ENCODE results near the gene MTHFD1. TPM values are rescaled to one million over a fixed set of nuclear protein-coding genes. Genes with fewer than 3 reads are reported as not detected.
A peak's percentile ranks its signal among the peaks of the same experiment; 100 is the strongest.

MTHFD1 gene
- total and polyA plus RNA-seq, 9 of the 15 experiments (the other 6 are each of a cell fraction or from before 2014, with no cell fraction given) = 66.7 to 158 (median 90.9) TPM

- no peaks in the 10 kb centered on the region for H3K9me1 ChIP-seq (ENCODE audit: control insufficient read depth, insufficient read depth, low read length)
- peaks cover 8% of the 10 kb centered on the region for H3K79me2 ChIP-seq (ENCODE audit: control insufficient read depth, insufficient read depth, low read length)
- WGBS (ENCODE audit: insufficient coverage, low coverage, missing lambda C conversion rate) = under 1% methylated on average over 22 of the region's 49 CpGs
- peak overlapping the region; percentile 89 for H3K4me2 ChIP-seq (ENCODE audit: insufficient read depth, low read length)
- peak overlapping the region; percentile 83 for H3K27ac ChIP-seq (ENCODE audit: extremely low read depth, low read depth, low read length)
- H4K20me1 ChIP-seq (replicated peaks; ENCODE audit: control insufficient read depth, insufficient read depth, low read length) = no peaks in the 10 kb centered on the region
- FAIRE-seq = peak; percentile 97
- in situ Hi-C loops (cut with MboI) = no loop called here
- peak overlapping the region; percentile 45 to 86 for H3K9ac ChIP-seq (ENCODE audit: insufficient read depth in 1 of 2, low read depth in 2 of 2, low read length in 2 of 2)
- POLR2A ChIA-PET = interaction anchor here (0.5 to 1.2 kb wide), 6 partner anchors 8 to 726 kb away, joined by 3 read pairs; no protein-coding TSS in a partner anchor
- intact Hi-C loops (cut with micrococcal nuclease) = loop anchor here (2.0 kb wide), 1 partner anchor 48 kb away; no protein-coding TSS in a partner anchor
- DNase-seq (ENCODE audit: extremely low read depth in 1 of 4, low spot score in 3 of 4) = peak; percentile 94 to 96 (median 94)
- peak; percentile 90 for ATAC-seq
- peaks cover 3 to 6% of the 10 kb centered on the region in 2 experiments; a peak in 3 of 5 replicates for H3K4me1 ChIP-seq (replicated peaks in 1 of 2; ENCODE audit: control insufficient read depth in 2 of 2, insufficient read depth in 2 of 2, low read length in 2 of 2)
- H3K36me3 ChIP-seq (ENCODE audit: control insufficient read depth, insufficient read depth, low read length) = no peaks in the 10 kb centered on the region
- peaks cover 5% of the 10 kb centered on the region for H3K9me3 ChIP-seq (replicated peaks; ENCODE audit: control insufficient read depth, insufficient read depth, low read depth, low read length)
- H2AFZ ChIP-seq (ENCODE audit: low read depth, low read length) = peak overlapping the region; percentile 97
- peak overlapping the region; percentile 63 for H3K4me3 ChIP-seq
- no peaks in the 10 kb centered on the region for H3K27me3 ChIP-seq (ENCODE audit: control insufficient read depth in 2 of 2, insufficient read depth in 2 of 2, low read length in 2 of 2)
- CTCF ChIA-PET (ENCODE audit: low intra/inter-chr PET ratio) = no interaction called here
- no TSS peak for BruUV-seq (replicated peaks)
- TF ChIP-seq LEF1 (IDR thresholded peaks at IDR 0.05) (no peak), CCNT2 (IDR thresholded peaks at IDR 0.05; ENCODE audit: borderline replicate concordance, extremely low read depth, insufficient read length, low read depth, low read length) (no peak), L3MBTL2 (IDR thresholded peaks at IDR 0.05) (peak; percentile 78), CBX8 (IDR thresholded peaks at IDR 0.05; ENCODE audit: borderline replicate concordance, extremely low read depth, low read depth, low read length, poor library complexity, severe bottlenecking) (no peak), NRF1 (conservative IDR thresholded peaks at IDR 0.05 in 1 of 2, IDR thresholded peaks at IDR 0.05 in 1 of 2) (peak; percentile 91 to 93), FOS (IDR thresholded peaks at IDR 0.05; ENCODE audit: extremely low read depth, insufficient read length) (peak; percentile 24), RNF2 (IDR thresholded peaks at IDR 0.05) (peak; percentile 56), ERF (CRISPR knock-in tag; IDR thresholded peaks at IDR 0.05) (0 out of 2 replicates have a peak, but pooled peaks have one; percentile 35), TRIM28 (IDR thresholded peaks at IDR 0.05) (no peak), MCM7 (IDR thresholded peaks at IDR 0.05) (no peak), MBD2 (IDR thresholded peaks at IDR 0.05; ENCODE audit: borderline replicate concordance, low read depth) (peak; percentile 81), ZC3H11A (IDR thresholded peaks at IDR 0.05; ENCODE audit: low read depth, low read length) (no peak), ZBTB2 (IDR thresholded peaks at IDR 0.05) (peak; percentile 56; the same call in 1 of the 2 replicates), TBP (optimal IDR thresholded peaks at IDR 0.05; ENCODE audit: low read depth, low read length) (peak; percentile 46), SRF (CRISPR knock-in tag; IDR thresholded peaks at IDR 0.05) (no peak), RB1 (IDR thresholded peaks at IDR 0.05; ENCODE audit: low read depth) (peak; percentile 16; the same call in 1 of the 2 replicates)
Measured at GRCh38 chr14:64338616-64339316, 49.4 kb upstream of the MTHFD1 start.
